NCI-H345 treated with DMSO at 0.1 percent for 48 hours (cell line): ENCODE results near the gene ARL6IP5.
A peak's percentile ranks its signal among the peaks of the same experiment; 100 is the strongest.

Experiments
- DNase-seq: peaks from one replicate; lab custom pipeline; 2025; ENCODE audit not compliant: unreplicated experiment; lab: John Stamatoyannopoulos, UW

Gene ARL6IP5

GRCh38 chr3:69116162-69116561 is 31.4 kb downstream of the ARL6IP5 start:
- no peak for DNase-seq

- no peak for DNase-seq
Observed at GRCh38 chr3:69116897-69117296, 32.2 kb downstream of the ARL6IP5 start.

- DNase-seq, result no peak
Observed at GRCh38 chr3:69118555-69118954, 33.8 kb downstream of the ARL6IP5 start.

- no peak for DNase-seq
Observed at GRCh38 chr3:69119138-69119537, 34.4 kb downstream of the ARL6IP5 start.

- DNase-seq, result no peak
Observed at GRCh38 chr3:69119681-69120080, 34.9 kb downstream of the ARL6IP5 start.

- DNase-seq, result no peak
Observed at GRCh38 chr3:69120879-69121464, 36.2 kb downstream of the ARL6IP5 start.

- no peak for DNase-seq
Observed at GRCh38 chr3:69121513-69121912, 36.8 kb downstream of the ARL6IP5 start.

GRCh38 chr3:69121950-69122349 is 37.2 kb downstream of the ARL6IP5 start:
- DNase-seq, result no peak

GRCh38 chr3:69122403-69122802 is 37.7 kb downstream of the ARL6IP5 start, which contains the start of gene LMOD3:
TSS of gene LMOD3 (minus strand) at chr3:69122595. CDS start at chr3:69122386, 209 bp downstream.
- DNase-seq, result no peak

GRCh38 chr3:69126216-69126615 is 41.5 kb downstream of the ARL6IP5 start:
- DNase-seq, result no peak

- DNase-seq, result no peak
Observed at GRCh38 chr3:69126999-69127398, 42.3 kb downstream of the ARL6IP5 start.

- no peak for DNase-seq
Observed at GRCh38 chr3:69128509-69128908, 43.8 kb downstream of the ARL6IP5 start.

- no peak for DNase-seq
Observed at GRCh38 chr3:69129531-69129930, 44.8 kb downstream of the ARL6IP5 start.

- DNase-seq, result no peak
Observed at GRCh38 chr3:69130689-69131088, 46.0 kb downstream of the ARL6IP5 start.

GRCh38 chr3:69137005-69137404 is 52.3 kb downstream of the ARL6IP5 start:
- no peak for DNase-seq

GRCh38 chr3:69137412-69137811 is 52.7 kb downstream of the ARL6IP5 start:
- DNase-seq, result no peak

- DNase-seq, result no peak
Observed at GRCh38 chr3:69141313-69141712, 56.6 kb downstream of the ARL6IP5 start.

- DNase-seq, result no peak
Observed at GRCh38 chr3:69142090-69142489, 57.4 kb downstream of the ARL6IP5 start.

GRCh38 chr3:69142797-69143454 is 58.2 kb downstream of the ARL6IP5 start:
- DNase-seq, result no peak

GRCh38 chr3:69143612-69144011 is 58.9 kb downstream of the ARL6IP5 start:
- peak; percentile 1 for DNase-seq

GRCh38 chr3:69144631-69145245 is 60.0 kb downstream of the ARL6IP5 start:
- DNase-seq, result peak; percentile 70

- DNase-seq, result no peak
Observed at GRCh38 chr3:69145688-69146087, 61.0 kb downstream of the ARL6IP5 start.
